ENCODE measurements around the gene PROM1.

Gene PROM1

GRCh38 chr4:16026160-16026761, 57.6 kb downstream of the PROM1 start:
- no peak for DNase-seq (ENCODE audit: low spot score)

- no peak for DNase-seq (ENCODE audit: low spot score)
Observed at GRCh38 chr4:16025268-16025667, 58.6 kb downstream of the PROM1 start.

- DNase-seq (ENCODE audit: low spot score), result no peak
Observed at GRCh38 chr4:16023776-16024408, 59.9 kb downstream of the PROM1 start.

GRCh38 chr4:16021804-16022560, 61.8 kb downstream of the PROM1 start:
- DNase-seq (ENCODE audit: low spot score), result no peak

- DNase-seq (ENCODE audit: low spot score), result no peak
Observed at GRCh38 chr4:16019649-16020048, 64.2 kb downstream of the PROM1 start.

GRCh38 chr4:16018841-16019240, 65.0 kb downstream of the PROM1 start:
- DNase-seq (ENCODE audit: low spot score), result no peak

- DNase-seq (ENCODE audit: low spot score), result no peak
Observed at GRCh38 chr4:16018061-16018676, 65.7 kb downstream of the PROM1 start.

GRCh38 chr4:16016536-16016935, 67.3 kb downstream of the PROM1 start:
- no peak for DNase-seq (ENCODE audit: low spot score)

GRCh38 chr4:16011173-16011572, 72.7 kb downstream of the PROM1 start:
- DNase-seq (ENCODE audit: low spot score), result no peak

GRCh38 chr4:16009153-16009552, 74.7 kb downstream of the PROM1 start:
- DNase-seq (ENCODE audit: low spot score), result no peak

- no peak for DNase-seq (ENCODE audit: low spot score)
Observed at GRCh38 chr4:16007471-16008095, 76.2 kb downstream of the PROM1 start.

GRCh38 chr4:16006771-16007446, 76.9 kb downstream of the PROM1 start:
- no peak for DNase-seq (ENCODE audit: low spot score)

- DNase-seq (ENCODE audit: low spot score), result no peak
Observed at GRCh38 chr4:16005676-16006075, 78.1 kb downstream of the PROM1 start.

GRCh38 chr4:16001484-16001858, 82.4 kb downstream of the PROM1 start:
- no peak for DNase-seq (ENCODE audit: low spot score)

GRCh38 chr4:16000708-16001483, 82.9 kb downstream of the PROM1 start:
- no peak for DNase-seq (ENCODE audit: low spot score)

- no peak for DNase-seq (ENCODE audit: low spot score)
Observed at GRCh38 chr4:15996773-15997172, 87.0 kb downstream of the PROM1 start.

GRCh38 chr4:15995826-15996225, 88.0 kb downstream of the PROM1 start:
- DNase-seq (ENCODE audit: low spot score), result no peak

- no peak for DNase-seq (ENCODE audit: low spot score)
Observed at GRCh38 chr4:15992167-15992485, 91.7 kb downstream of the PROM1 start.

GRCh38 chr4:15990570-15991285, 93.1 kb downstream of the PROM1 start:
- DNase-seq (ENCODE audit: low spot score), result no peak

- DNase-seq (ENCODE audit: low spot score), result no peak
Observed at GRCh38 chr4:15989424-15989823, 94.4 kb downstream of the PROM1 start.

- no peak for DNase-seq (ENCODE audit: low spot score)
Observed at GRCh38 chr4:15988222-15988621, 95.6 kb downstream of the PROM1 start.
